Chondrocyte (in vitro differentiated cells): ENCODE results near the gene MST1. TPM values are rescaled to one million over a fixed set of nuclear protein-coding genes. Genes with fewer than 3 reads are reported as not detected.

Experiments used
- DNase-seq: peaks from one replicate; pipeline ENCODE4 v3.0.0; 2021; ENCODE audit warnings: mixed read lengths, low spot score
- H3K27ac Mint-ChIP-seq: one replicate; pipeline ENCODE4 v1.8.0; 2021; ENCODE audit warnings: mild to moderate bottlenecking, moderate library complexity, mixed read lengths; ENCODE audit not compliant: unreplicated experiment
- H3K27me3 Mint-ChIP-seq: 2 replicates; pipeline ENCODE4 v1.8.0; 2021; ENCODE audit warnings: low read depth, mixed read lengths
- H3K36me3 Mint-ChIP-seq: 2 replicates; pipeline ENCODE4 v1.8.0; 2021; ENCODE audit warnings: low read depth, mixed read lengths
- H3K4me1 Mint-ChIP-seq: 2 replicates; pipeline ENCODE4 v1.8.0; 2021; ENCODE audit warnings: low read depth, mild to moderate bottlenecking, mixed read lengths
- H3K4me3 Mint-ChIP-seq: one replicate; pipeline ENCODE4 v1.8.0; 2021; ENCODE audit warnings: mild to moderate bottlenecking, moderate library complexity, mixed read lengths; ENCODE audit not compliant: unreplicated experiment
- H3K9me3 Mint-ChIP-seq: 2 replicates; pipeline ENCODE4 v1.8.0; 2021; ENCODE audit warnings: low read depth, mixed read lengths
- total RNA-seq: library from RNA; stranded (reverse); gene quantifications from 3 replicates; pipeline ENCODE4 v1.2.1, GENCODE V29; 2021
- TF ChIP-seq, protein P1 (sequence below): fragments of 200-600 bp; sonication (generic); IDR thresholded peaks from 2 replicates; pipeline ENCODE4 v1.5.0; 2021; ENCODE audit warnings: antibody characterized with exemption, mild to moderate bottlenecking, moderate library complexity

The MST1 gene
- total RNA-seq, 1 donor from 2014 or later = 19.1 TPM

- no peak overlapping the region for H3K27ac Mint-ChIP-seq
- H3K4me3 Mint-ChIP-seq = no peak overlapping the region
Measured at GRCh38 chr3:49649576-49649975, 39.7 kb downstream of the MST1 start.

GRCh38 chr3:49648354-49649019 is 40.8 kb downstream of the MST1 start:
- Mint-ChIP-seq H3K27me3 (peaks cover 3% of the 10 kb centered on the region), H3K4me1 (peaks cover 14% of the 10 kb centered on the region), H3K36me3 (peaks cover 3% of the 10 kb centered on the region), H3K9me3 (no peaks in the 10 kb centered on the region), H3K27ac (no peak overlapping the region), H3K4me3 (no peak overlapping the region)
- no peak for DNase-seq
- TF ChIP-seq, protein P1, sequence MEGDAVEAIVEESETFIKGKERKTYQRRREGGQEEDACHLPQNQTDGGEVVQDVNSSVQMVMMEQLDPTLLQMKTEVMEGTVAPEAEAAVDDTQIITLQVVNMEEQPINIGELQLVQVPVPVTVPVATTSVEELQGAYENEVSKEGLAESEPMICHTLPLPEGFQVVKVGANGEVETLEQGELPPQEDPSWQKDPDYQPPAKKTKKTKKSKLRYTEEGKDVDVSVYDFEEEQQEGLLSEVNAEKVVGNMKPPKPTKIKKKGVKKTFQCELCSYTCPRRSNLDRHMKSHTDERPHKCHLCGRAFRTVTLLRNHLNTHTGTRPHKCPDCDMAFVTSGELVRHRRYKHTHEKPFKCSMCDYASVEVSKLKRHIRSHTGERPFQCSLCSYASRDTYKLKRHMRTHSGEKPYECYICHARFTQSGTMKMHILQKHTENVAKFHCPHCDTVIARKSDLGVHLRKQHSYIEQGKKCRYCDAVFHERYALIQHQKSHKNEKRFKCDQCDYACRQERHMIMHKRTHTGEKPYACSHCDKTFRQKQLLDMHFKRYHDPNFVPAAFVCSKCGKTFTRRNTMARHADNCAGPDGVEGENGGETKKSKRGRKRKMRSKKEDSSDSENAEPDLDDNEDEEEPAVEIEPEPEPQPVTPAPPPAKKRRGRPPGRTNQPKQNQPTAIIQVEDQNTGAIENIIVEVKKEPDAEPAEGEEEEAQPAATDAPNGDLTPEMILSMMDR = no peak

More at GRCh38 chr3:49649576-49649975, 39.7 kb downstream of the MST1 start:
- peaks cover 3% of the 10 kb centered on the region for H3K27me3 Mint-ChIP-seq
- peaks cover 3% of the 10 kb centered on the region for H3K36me3 Mint-ChIP-seq
- no peaks in the 10 kb centered on the region for H3K9me3 Mint-ChIP-seq
- TF ChIP-seq, protein P1 = no peak
- H3K4me1 Mint-ChIP-seq = peaks cover 14% of the 10 kb centered on the region
- DNase-seq = no peak

DNA sequence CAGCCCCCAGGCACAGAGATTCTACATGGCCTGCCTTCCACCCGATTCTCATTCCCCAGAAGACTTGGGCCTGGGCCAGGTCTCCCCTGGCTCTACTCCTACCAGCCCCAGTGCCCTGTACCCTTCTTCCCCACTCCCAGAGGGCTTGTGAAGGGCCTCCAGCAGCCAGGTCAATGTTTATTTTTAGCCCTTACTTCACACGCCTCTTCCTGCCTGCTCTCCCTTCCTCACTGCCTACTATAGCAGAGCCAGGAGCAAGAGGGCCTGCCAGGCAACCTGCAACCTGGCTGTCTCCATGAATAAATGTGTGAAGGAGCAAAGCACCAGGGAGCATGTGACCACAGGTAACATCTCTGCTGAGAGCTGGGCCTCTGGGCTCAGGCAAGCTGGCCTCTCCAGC is 41.5 kb downstream of the MST1 start:
- Mint-ChIP-seq H3K27ac (no peak overlapping the region), H3K36me3 (peaks cover 3% of the 10 kb centered on the region), H3K4me1 (peaks cover 14% of the 10 kb centered on the region), H3K27me3 (peaks cover 3% of the 10 kb centered on the region), H3K9me3 (no peaks in the 10 kb centered on the region), H3K4me3 (no peak overlapping the region)
- TF ChIP-seq, protein P1 = no peak
- no peak for DNase-seq

DNA sequence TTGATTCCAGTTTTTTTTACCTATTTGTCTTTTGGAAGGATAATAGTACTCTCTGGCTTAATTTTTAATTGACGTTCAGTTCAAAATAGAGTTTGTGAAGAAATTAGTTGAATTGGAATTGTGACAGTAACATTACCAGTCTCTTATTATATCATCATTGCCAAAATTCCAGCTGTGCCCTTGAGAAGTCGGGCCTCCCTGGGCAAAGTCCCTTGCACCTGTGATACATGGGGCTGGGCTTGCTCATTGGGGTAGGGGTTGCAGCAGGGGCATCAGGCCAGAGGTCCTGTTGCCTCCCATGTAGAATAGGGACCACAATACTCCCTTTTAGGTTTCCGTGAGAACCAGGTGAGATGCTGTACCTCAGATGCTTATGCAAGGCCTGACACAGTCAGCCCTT is 43.0 kb downstream of the MST1 start:
- Mint-ChIP-seq H3K27me3 (peaks cover 3% of the 10 kb centered on the region), H3K27ac (no peak overlapping the region), H3K36me3 (peaks cover 2% of the 10 kb centered on the region), H3K9me3 (no peaks in the 10 kb centered on the region), H3K4me1 (peaks cover 14% of the 10 kb centered on the region), H3K4me3 (no peak overlapping the region)
- TF ChIP-seq, protein P1 = no peak
- no peak for DNase-seq

DNA sequence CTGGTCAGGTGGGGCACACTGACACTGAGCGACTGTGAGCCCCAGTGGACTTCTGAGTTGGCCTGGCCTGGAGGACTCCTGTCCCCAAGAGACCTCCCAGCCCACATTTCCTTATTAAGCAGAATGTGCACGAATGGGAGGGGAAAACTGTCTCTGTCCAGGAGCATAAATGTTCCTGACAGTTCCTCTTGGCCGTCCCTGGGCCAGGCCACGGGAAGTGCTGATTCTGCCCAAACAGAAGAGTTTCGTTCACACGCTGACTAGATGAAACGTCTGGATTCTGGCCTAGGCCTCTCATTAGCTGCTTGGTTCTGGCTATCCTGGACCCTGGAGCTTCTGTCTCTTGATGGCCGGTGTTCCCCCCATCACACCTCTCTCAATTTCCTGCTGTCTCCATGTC is 44.6 kb downstream of the MST1 start:
- H3K27me3 Mint-ChIP-seq = peaks cover 3% of the 10 kb centered on the region
- no peak for DNase-seq
- TF ChIP-seq, protein P1 = no peak
- H3K9me3 Mint-ChIP-seq = no peaks in the 10 kb centered on the region
- no peak overlapping the region for H3K4me3 Mint-ChIP-seq
- peaks cover 2% of the 10 kb centered on the region for H3K36me3 Mint-ChIP-seq
- H3K27ac Mint-ChIP-seq = no peak overlapping the region
- peaks cover 14% of the 10 kb centered on the region for H3K4me1 Mint-ChIP-seq
